HT-29 (cell line): ENCODE data around the gene CRAMP1. TPM values are rescaled to one million over a fixed set of nuclear protein-coding genes. Genes with fewer than 3 reads are reported as not detected.

Experiments
- DNase-seq: peaks from one replicate; pipeline ENCODE4 v3.0.0-alpha.2; 2015; ENCODE audit warnings: low spot score
- total RNA-seq: library from RNA; depleted of rRNA; stranded (reverse); fragments of >200 nt; shearing (Covaris generic); gene quantifications from 2 replicates; pipeline ENCODE4 v1.2.3, GENCODE V29; 2014

CRAMP1 gene
- total RNA-seq, 1 experiment from 2014 or later = 9.7 TPM

GRCh38 chr16:1601031-1601430 is 11.1 kb upstream of the CRAMP1 start:
- DNase-seq = no peak

DNA sequence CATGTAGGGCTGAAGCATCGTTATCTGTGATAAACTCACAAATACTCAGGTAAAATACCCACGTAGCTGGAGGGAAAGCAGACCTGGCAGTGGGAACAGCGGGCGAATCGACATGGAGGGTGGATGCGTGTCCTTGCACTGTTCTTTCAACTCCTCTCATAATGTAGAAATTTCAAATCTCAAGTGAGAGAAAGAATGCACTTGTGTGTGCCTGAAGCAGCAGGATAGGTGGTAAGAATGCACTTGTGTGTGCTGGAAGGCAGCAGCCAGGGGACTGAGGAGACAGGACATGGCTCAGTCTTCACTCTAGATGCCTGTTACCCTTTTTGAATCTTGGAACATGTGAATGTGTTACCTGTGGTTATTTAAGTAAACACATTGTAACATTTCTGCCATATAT is 10.7 kb upstream of the CRAMP1 start:
- no peak for DNase-seq

DNA sequence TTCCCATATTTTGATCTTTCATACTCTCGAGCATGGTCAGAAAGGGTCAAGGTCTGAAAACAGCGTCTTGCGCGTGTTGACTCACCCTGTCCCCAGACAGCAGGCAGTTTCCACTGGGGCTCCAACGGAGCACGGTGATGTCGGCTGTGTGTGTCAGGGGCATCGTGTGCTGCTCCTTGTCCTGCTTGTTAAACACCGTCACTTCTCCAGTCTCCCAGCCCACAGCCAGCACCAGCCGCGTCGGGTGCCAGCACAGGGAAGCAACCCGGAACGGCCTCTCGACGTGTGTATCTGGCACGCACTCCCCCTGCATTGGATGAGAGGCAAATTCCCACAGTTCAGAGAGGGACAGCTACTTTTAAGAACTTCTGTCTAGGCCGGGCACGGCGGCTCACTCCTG is 9.9 kb upstream of the CRAMP1 start:
- DNase-seq = no peak

DNA sequence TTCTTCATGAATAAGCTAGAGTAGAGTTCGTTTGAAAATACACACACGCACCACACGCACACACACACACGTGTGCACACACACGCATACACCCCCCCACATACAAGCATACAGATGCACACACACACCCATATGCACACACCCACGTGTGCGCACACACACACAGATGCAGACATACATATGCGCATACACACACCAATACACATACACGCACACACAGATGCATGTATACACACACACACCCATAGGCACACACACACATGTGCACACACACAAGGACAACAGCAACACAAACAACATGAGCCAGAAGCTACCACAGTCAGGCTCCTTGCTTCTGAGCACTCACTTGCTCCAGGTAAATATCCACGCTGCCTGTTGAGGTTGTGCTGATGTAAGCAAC is 5.4 kb upstream of the CRAMP1 start:
- DNase-seq = no peak

DNA sequence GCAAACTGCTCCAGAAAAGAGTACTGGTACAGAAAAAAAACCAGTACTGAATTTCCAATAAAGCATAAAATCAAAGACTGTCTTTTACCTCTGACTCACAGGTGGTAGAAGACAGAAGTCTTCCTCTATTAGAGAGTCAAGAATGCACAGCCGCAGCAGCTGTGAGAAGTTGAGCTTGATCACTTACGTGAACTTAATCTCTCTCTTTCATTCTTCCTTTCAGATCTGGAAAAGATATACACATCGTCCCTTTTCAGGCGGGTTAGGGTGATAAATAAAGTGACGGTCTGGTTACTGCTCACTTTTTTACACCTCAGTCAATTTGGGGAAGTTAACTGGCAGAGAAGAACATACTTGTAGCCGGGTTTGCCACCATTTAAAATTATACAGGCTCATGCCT is 4.2 kb upstream of the CRAMP1 start:
- DNase-seq = no peak

DNA sequence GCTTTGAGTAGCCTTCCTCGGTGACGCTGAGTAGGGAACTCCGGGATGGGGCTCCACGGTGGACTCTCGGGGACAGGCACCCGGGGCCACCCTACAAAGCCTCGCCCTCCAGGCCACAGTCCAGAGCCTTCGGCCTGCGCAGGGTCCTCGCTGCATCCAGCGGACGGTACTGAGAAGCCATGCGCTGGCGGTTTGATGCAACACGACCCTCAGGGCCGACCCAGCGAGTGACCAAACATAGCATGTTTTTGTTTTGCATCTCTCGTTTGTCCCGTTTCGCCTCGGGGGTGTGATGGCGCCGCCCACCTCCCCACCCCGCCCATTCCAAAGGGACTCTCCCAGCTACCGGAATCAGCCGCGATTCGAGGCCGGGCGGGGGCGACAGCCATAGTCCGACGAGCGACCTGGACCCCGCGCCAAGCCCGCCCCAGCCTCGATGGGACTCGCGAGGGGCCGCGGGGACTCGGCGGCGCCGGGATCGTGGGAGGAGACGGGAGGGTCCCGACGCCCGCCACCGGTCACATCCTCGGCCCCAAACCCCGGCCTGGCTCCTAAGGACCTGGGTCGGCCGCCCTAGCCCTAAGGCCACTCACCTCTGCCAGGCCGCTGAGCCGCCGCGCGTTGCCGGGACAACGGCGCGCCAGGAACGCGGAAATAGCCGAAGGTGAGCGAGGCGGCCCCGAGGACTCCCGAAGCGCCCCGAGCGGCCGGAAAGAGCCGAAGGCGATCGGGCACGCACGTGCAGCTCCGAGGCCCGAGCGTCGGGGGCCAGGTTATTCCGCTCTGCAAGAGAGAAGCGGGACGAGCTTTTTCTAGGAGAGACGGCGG is 1.9 kb upstream of the CRAMP1 start:
- DNase-seq = peak; percentile 91

- peak; percentile 10 for DNase-seq
These were observed 1.1 kb upstream of the CRAMP1 start for GRCh38 chr16:1610899-1611632.

- peak; percentile 23 for DNase-seq
These were observed 1.1 kb downstream of the CRAMP1 start for GRCh38 chr16:1613211-1613622.

- DNase-seq = peak; percentile 24
These were observed 1.7 kb downstream of the CRAMP1 start for GRCh38 chr16:1613728-1614455.

- DNase-seq = peak; percentile 37
These were observed 2.4 kb downstream of the CRAMP1 start for GRCh38 chr16:1614456-1615102.

DNA sequence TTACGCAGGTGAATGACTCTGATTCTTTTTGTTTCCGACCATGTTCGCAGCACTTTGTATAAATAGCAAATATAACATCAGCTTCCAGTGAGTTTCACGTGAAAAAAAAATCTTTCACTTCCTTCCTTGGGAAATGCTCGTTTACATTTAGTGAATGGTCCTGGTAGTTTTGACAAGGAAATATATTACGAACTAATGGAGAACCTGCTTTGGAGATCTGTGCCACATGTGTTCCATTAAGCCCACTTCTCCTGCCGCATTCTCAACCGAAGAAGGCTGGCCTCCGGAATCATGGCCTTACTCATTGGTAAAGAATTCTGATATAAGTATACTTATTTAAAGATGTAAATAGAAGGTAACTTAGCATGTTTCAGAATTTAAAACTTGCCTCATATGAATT is 3.6 kb downstream of the CRAMP1 start:
- no peak for DNase-seq

- no peak for DNase-seq
These were observed 7.8 kb downstream of the CRAMP1 start for GRCh38 chr16:1619976-1620375.

DNA sequence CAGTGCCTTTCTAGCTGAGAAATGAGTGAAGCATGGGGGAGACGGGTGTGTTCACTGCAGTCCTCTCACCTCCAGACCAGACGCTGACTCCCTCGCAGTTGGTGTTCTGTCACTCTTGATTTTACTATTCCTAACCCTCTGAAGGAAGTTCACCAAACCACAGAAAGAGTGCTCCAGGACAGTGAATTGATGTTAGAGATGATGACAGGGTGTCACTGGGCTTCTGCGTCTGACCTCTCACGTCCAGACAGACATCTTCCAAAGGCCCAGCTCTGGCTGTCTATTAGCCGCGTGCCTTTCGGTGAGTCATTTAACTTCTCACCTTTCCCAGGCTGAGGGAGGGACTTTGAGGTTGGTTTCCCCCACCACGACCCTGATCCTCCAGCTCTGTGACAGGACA is 8.2 kb downstream of the CRAMP1 start:
- no peak for DNase-seq

DNA sequence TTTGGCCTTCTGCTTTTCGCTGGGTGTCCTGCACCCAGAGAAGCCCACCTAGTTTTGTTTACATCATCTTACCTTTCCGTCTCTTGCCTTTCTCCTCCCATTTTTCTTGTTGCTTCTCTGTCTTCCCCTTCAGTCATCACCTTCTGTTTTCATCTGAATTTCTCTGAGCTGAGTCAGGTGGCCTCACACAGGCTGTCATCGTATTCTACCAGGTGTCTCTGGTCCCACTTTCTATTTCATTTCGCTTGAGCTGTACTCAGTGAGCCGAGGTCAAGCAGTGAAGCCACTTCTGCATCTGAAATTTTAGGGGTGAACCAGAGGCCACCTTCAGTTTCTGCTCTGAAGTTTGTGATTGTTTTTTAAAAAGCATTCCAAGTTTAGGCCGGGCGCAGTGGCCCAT is 9.7 kb downstream of the CRAMP1 start:
- no peak for DNase-seq

DNA sequence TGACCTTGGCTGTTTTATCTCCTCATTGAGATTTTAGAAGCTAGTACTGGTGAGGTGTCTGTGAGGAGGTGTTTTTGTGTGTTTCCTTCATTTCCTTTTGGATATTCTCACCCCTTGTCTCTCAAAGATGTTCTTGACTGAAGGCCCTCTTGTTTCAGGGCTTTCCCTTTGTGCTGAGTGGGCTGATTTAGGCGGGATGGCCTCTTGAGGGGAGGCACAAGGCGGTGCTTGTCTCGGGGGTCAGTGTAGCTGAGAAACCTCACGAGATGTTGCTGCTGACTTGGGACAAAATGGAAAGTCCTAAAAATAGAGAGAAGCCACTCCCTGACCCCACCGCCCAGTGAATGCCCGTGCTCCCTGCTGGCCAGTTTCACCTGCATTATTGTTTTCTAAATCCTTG is 14.2 kb downstream of the CRAMP1 start:
- DNase-seq = no peak

GRCh38 chr16:1626776-1627175 is 14.6 kb downstream of the CRAMP1 start:
- DNase-seq = no peak

GRCh38 chr16:1630450-1631213 is 18.5 kb downstream of the CRAMP1 start:
- DNase-seq = no peak

DNA sequence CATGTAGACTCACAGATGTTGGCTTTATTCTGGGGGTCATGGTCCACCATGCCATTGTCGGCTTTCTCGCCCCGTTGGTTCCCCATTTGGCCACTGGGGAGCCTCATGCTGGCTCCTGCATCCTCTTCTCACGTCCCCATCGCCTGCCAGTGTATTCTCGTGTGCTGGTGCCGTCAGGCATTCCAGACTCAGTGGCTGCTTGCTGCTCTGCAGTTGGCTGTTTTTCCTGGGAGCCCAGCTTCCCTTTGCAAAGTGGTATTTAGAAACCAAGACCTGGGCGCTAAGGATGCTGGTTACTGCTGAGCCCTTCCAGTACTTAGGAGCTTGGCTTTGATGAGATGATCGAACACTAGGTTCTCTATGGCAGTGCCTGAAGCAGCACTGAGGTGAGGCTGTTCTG is 19.1 kb downstream of the CRAMP1 start:
- DNase-seq = no peak

DNA sequence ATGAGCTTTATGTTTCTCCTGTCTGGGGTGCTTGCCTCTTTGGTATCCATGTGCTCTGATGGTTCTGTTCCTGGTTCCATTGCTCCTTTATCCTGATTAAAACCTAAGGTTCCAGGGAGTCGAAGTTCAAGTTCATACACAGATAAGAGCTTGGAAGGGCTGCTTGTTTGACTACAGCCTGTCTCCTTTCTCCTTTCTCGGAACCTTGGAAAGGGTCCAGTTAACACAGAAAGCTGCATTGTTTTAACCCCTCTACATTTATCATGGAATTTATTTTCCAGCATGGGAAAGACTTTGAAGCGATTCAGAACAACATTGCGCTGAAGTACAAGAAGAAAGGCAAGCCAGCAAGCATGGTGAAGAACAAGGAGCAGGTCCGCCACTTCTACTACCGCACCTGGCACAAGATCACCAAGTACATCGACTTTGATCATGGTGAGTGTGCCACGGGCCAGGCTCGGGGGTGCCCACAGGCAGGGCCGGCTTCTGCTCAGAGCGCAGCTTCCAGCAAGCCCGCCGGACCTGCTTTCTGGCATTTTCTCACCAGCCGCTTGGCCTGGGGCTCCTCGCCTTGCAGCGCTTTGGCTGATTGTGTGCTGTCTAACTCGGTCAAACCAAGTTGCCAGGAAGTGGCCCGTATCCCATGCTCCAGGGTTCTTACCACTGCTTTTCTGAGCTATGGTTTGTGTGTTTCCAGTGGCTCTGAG is 19.9 kb downstream of the CRAMP1 start:
- DNase-seq = no peak

GRCh38 chr16:1632638-1632970 is 20.4 kb downstream of the CRAMP1 start:
- DNase-seq = no peak

DNA sequence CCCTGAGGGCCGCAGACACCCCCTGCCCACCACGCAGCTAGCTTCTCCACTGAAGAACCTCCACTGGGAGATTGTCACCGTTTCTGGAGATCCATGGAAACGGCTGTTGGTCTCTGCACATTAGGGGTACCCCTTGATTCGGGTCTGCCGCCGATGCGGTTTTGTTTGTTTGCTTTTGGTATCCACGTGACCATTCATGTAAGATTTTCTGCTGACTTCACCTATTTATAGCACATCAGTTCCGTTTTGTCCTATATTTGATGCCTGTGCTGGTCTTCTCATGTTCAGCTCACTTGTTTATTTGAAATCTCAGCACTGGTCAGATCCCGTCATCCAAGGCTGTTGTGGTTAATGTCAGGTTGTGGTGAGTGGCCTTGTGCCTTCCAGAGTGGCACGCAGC is 21.1 kb downstream of the CRAMP1 start:
- DNase-seq = no peak
